GM21737 (cell line): ENCODE data around the gene RNASEL.
"Not testable (repeated sequence)": the region's sequence is repeated elsewhere in the genome, so short reads cannot be mapped to it uniquely, and the experiment has no call there.

Experiments
- ATAC-seq: cut with Tn5 transposase; IDR thresholded peaks from one replicate; pipeline ENCODE4 v1.9.1; 2021; ENCODE audit warnings: mild to moderate bottlenecking, moderate library complexity; ENCODE audit not compliant: unreplicated experiment

RNASEL gene, protein sequence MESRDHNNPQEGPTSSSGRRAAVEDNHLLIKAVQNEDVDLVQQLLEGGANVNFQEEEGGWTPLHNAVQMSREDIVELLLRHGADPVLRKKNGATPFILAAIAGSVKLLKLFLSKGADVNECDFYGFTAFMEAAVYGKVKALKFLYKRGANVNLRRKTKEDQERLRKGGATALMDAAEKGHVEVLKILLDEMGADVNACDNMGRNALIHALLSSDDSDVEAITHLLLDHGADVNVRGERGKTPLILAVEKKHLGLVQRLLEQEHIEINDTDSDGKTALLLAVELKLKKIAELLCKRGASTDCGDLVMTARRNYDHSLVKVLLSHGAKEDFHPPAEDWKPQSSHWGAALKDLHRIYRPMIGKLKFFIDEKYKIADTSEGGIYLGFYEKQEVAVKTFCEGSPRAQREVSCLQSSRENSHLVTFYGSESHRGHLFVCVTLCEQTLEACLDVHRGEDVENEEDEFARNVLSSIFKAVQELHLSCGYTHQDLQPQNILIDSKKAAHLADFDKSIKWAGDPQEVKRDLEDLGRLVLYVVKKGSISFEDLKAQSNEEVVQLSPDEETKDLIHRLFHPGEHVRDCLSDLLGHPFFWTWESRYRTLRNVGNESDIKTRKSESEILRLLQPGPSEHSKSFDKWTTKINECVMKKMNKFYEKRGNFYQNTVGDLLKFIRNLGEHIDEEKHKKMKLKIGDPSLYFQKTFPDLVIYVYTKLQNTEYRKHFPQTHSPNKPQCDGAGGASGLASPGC

DNA sequence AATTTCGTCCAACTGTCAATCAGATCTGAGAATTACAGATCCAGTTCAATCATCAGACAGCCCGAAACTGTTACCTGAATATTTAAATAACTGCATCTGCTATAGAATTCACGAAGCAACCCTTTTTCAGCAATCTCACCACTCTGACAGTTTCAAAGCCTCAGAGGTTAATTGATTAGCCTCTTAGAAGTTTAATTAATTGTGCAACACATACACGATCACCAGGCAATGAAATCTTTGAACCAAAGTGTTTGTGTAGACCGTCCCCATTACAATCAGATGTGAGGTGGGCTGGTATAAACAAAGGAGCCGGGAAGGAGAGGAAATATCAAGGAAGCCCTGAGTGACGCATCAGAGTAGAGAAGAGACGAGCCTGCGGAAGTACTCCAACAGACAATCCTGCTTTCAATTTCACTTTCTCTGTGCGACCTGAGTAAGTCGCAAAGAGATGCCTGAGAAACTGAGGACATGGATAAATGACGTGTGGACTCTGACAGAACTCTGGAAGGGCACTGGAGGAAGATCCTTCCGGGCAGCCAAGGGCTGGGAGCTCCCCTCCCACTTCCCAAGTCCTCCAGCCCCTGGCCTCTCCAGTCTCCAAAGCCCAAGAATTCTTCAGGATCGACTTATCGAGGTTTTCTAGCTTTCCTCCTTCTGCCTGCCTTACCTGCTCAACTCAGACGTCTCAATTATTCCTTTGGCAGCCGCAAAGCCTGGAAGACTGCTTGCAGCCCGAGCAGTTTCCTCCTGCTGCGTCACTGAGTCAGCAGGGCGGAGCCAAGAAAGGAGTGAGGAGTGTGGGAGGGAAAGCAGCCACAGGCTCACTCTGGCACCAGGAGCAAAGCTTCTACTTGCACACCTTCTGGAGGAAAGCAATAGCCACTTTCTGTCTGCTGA is at the start of gene RNASEL:
Gene RNASEL, minus strand, starts transcription at position 757 of the 897 bp plus-strand sequence. CDS start 2,450 bp downstream, outside the sequence.
- ATAC-seq, result peak; percentile 65

DNA sequence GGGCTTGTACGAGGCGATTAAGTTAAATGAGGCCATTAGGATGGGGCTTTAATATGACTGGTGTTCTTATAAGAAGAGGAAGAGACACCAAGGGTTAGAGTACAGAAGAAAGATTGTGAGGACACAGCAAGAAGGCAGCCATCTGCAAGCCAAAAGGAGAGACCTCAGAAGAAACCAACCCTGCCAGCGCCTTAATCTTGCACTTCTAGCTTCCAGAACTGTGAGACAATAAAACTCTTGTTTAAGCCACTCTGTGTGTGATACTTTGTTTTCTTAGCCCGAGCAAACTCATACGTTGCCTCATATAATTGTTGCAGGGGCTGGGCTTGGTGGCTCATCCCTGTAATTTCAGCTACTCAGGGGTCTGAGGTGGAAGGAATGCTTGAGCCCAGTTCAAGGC is 48.7 kb upstream of the RNASEL start:
- no peak for ATAC-seq

DNA sequence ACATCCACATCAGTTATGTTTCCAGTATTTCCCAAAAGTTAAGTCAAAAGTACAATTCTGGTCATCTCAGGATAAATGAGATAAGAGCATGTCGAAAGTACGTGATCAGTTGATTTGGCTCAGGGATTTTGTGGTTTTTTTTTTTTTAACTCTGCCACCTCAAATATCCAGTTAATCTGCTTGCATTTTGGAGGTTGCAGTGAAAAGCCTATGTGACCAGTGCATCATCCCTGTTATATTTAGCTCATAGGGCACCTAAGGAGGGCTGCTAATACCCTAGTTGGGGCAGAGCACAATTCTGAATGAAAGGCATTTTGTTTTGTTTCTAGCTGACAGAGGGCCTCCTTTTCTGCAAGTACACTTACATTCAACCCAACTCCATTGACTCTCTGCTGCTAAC is 46.8 kb upstream of the RNASEL start:
- no peak for ATAC-seq

DNA sequence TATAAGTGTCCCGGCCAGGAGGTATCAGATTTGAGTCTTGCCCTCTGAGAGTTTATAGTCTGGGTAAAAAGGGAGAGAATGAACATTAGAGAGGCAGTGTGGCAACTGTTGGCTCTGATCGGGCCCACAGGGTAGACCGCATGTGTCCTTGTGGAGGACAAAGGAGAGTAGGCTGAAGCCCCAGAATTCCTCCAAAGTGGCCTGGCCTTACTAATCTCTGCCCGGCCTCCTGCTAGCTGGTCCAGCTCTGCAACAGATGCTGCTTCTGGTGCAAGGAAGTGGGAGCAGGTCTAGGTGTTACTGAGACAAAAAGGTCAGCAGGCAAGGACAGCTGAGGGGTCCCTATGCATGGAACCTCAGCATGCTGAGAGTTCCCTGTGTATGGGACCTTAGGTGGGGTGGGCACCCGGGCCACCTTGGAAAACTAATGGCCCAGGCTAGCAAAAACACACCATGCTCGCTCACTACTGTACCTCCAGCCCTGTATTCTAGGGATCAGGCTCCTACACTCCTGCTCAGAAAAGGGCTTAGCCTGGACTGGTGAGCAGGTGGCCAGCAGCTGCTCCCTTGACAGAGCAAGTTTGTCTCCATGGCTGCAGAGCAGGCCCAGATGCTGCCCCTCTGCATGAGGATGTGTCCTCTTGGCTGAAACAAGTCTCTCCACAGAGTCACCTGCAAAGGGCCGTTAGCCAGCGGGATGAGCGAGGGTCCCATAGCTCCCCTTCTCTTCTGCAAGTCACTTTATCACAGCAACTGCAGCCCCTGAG is 45.4 kb upstream of the RNASEL start:
- no peak for ATAC-seq

DNA sequence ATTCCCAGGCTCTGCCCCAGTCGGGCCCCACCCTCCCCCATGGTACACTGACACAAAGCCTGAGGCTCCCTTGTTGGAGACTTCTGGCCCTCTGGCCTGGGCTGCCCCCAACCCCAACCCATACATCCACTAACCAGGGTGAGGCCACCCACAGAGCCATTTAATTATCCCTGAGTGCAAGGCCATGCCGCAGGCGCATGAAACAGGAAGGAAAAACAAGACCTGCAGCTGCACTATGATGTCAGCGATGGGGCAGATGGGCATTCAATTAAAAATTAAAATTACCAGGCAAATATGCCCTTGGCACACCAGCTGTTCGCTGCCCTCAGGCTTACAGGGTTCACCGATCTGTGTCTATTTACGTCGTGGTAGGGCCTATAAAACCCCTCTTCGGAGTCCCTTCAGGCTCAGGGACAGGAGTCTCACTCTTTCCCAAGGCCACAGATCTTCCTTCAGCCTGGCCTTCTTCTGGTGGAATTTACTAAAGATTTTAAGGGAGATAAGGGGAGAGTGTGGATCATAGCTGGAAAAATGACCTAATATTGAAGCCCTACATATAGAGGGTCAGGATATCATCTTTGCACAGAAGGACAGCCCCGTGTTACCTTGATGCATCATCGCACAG is 44.7 kb upstream of the RNASEL start:
- no peak for ATAC-seq

DNA sequence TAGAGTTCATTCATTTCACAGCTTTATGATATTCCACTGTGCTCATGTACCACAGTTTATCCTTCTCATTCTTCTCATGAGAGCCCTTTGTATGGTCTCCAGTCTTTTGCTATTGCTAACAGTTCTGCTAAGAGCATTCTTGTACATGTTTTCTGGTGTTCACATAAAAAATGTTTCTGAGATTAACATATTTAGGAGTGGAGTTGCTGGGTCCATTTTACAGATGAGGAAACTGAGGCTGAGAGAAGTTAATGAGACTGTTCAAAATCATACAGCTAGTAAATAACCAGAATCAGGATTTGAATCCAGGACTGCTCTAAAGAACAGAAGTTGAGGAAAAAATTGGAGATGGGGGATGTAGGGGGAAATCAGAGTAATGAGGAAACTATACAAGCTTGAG is 44.0 kb upstream of the RNASEL start:
- no peak for ATAC-seq

DNA sequence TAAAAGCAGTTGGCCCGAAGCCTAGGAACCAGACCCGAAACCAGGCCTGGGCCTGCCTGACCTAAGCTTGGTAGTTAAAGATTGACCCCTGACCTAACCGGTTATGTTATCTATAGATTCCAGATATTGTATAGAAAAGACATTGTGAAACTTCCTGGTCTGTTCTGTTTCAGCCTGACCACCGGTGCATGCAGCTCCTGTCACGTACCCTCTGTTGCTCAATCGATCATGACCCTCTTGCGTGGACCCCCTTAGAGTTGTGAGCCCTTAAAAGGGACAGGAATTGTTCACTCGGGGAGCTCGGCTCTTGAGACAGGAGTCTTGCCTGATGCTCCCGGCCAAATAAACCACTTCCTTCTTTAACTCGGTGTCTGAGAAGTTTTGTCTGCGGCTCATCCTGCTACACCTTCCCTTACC is 43.4 kb upstream of the RNASEL start:
- not testable (repeated sequence) for ATAC-seq

DNA sequence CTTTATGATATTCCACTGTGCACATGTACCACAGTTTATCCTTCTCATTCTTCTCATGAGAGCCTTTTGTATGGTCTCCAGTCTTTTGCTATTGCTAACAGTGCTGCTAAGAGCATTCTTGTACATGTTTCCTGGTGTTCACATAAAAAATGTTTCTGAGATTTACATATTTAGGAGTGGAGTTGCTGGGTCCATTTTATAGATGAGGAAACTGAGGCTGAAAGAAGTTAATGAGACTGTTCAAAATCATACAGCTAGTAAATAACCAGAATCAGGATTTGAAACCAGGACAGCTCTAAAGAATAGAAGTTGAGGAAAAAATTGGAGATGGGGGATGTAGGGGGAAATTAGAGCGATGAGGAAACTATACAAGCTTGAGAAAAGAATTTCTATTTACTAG is 42.9 kb upstream of the RNASEL start:
- no peak for ATAC-seq

DNA sequence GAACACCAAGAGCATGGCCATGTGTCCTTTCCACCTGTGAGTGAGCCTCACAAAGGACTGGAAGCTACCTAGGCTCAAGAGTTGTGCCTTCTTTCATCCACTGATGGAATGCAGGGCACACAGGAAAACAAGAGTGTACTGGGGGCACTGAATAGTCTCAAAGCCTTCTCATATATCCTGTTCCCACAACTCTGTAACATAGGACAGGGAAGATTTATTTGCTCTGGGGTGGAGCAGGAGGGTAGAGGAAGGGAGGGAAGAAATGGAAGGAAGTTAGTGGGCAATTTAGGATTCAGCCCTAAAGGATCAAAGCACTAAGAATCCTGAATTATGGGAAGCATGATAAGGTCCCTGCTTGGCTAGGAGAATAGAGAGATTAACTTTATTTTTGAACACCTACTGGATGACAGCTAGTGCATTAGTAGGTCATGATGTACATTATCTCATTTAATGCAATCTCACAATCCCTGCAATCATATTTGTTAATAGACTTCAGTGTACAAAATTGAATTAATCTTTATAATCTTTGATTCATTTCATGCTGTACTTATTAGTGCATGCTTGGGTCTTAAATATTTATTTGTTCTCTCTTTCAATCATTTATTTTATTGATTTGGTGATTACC is 42.1 kb upstream of the RNASEL start:
- no peak for ATAC-seq

DNA sequence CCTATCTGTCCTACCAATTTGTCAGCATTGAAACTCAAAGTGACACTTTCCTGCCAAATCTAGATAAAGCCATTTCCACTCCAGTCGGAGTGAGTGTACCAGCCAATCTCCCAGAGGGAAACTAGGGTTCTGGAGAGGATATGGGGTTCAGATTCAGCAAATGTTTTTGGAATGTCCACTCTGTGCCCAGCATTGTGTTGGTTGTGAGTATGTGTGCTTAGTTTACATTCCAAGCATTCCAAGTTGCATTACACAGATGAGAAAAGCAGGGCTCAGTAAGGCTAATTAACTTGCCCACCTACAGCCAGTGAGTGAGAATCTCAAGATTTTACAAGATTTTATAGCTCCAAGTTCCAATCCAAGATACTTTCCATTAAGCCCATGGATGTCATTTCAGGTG is 41.5 kb upstream of the RNASEL start:
- ATAC-seq, result no peak

DNA sequence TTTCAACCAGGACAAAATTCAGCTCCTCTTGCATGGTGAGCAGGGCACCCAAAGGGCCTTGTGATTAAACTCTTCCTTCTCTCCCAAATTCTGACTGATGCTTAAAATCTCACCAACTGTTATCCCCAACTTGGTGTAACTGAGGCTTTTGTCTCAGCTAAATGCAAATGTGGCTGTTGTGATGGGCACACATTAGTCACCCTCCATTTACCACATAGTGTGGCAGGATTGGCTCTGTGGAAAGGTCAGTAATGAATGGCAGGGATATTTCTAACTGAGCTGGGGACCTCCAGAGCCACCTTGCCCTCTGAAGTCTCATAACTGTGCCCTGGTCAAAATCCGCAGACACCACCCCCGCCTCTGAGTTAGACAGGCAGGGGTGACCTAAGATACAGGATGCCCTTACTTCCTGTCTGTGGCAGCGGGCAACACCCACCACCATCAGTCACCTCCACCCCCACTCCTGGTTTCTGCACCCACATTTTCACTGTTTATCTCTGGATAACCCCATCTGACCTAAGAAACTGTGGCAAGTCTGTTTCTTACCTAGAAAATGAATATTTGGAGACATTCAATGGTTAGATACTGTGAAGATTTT is 40.5 kb upstream of the RNASEL start:
- peak; percentile 67 for ATAC-seq

DNA sequence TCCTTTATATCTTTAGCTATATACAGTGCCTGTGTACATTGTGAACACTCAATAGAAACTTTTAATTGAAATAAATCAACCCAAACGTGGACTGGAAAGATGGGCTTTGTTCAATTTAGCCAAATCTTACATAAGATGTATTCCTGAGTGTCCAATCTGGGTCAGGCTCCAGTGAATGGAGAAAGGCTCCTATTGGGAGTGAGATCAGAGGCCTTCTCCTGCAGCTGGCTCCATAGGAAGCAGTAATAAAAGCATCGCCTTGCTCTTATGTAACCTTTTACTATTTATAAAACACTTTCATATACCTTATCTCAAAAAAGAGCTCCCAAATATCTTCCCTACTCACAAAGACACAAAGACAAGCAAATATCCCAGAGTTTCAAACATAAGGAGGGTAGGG is 40.0 kb upstream of the RNASEL start:
- ATAC-seq, result no peak

DNA sequence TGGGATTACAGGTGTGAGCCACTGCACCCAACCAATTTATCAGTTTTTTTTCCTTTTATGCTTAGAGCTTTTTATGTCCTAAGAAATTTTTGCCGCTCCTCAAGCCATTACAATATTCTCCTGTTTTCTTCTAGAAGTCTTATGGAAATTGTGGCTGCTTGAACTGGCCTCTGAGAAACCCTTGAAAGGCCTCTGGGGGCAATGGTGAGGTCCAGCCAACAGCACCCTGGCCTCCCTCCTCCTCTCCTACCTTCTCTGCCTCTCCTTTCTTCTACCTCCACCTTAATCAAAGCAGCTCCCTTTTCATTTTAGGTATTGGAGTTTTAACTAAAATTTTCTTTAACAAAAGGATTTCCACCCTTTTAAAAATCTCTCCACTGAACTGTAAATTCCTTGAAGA is 39.6 kb upstream of the RNASEL start:
- ATAC-seq, result no peak

DNA sequence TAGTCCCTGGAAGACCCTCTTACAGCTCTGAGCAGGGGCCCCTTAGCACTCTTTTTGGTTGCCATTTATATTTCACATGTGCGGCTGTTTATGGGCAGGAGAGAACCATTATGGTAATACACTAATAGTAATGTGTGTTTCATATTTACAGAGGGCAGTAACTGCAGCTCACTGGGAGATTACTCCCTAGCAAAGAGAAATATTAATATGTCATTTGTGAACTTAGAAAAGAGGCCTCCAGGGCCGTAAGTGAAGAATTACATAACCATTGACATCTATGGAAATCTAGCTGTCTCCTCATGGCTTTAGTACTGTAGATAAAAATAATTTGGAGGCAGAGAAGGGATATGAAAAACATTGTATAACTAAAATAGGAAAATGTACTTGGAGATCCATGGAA is 38.6 kb upstream of the RNASEL start:
- no peak for ATAC-seq

DNA sequence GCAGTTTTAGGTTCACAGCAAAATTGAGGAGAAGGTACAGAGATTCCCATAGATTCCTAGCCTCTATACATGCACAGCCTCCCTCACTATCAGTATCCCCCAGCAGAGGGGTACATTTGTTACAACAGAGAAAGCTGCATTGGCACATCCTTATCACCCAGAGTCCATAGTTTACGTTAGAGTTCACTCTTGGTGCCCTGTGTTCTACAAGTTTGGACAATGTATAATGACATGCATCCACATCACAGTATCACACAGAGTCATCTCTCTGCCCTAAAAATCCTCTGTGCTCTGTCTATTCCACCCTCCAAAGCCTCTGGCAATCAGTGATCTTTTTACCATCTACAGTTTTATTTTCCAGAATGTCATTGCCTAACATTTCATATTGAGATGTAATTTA is 37.5 kb upstream of the RNASEL start:
- no peak for ATAC-seq

DNA sequence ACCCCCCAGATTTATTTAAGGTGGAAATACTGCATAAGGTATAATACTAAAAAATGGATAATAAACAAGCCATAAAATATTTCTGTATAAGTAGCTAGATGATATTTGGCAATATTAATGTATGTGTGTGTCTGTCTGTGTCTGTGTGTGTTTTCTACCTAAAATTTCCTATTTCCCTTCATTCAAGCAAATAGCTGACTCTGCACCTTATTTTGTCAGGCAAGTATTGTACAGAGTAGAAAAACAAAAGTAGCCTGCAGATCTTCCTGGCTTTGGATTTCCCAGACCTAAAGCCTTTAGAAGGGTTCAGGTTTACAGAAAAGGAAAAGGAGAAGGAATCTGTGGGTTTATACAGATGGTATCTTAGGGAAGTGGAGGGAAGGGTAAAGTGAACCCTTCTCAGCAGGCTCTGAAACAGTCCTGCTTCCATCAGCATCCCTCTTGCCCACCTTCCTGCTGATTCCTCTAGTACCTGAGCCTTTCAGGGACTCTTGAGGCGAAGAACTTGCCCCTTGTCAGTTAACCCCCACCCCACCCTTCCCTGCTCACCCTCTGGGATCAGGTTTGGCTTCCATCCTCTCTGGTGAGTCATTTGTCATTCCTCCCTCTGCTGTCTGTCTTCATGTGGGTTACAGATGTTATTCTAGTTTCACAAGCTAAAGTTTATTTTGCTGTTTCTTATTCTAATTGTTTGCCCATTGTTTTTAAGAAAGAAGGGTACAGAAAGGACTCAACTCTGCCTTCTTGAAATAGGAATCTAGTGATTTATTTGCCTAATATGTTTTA is 36.9 kb upstream of the RNASEL start:
- ATAC-seq, result no peak

DNA sequence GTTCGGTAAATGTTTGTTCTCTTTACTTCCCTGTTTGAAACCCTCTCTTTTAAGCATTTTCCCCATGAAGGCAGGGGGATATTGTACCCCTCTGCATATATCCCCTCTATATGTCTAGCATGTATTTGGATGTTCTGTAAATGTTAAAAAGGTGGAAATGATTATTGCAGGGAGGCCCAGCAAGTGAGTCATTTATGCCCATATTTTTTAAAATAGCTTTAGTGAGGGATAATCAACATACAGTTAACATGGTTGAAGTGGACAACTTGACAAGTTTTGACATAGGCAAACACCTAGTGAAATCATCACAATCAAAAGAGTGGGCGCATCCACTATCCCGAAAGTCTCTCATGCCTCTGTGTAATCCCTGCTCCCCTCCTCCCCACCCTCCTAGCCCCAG is 36.0 kb upstream of the RNASEL start:
- no peak for ATAC-seq

DNA sequence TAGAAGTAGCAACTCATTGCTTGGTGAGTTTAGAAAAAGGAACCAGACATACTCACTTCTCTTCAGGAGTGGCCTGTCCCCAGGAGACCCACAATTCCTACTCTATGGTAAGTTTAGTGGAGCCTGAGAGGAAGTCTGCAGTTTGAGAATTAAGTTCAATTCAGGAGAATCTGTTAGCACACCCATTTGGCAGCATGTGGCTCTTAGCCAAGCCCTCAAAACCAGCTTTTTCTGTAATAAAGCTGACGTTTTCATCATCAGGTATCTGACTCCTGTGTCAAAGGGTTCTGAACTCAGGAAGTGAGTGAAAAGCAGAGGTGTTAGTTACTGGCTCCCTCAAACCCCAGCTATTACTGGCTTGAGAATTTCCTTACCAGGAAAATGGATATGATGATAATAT is 35.5 kb upstream of the RNASEL start:
- ATAC-seq, result no peak
